ENCODE measurements around the gene TDRD15.

Gene TDRD15

DNA sequence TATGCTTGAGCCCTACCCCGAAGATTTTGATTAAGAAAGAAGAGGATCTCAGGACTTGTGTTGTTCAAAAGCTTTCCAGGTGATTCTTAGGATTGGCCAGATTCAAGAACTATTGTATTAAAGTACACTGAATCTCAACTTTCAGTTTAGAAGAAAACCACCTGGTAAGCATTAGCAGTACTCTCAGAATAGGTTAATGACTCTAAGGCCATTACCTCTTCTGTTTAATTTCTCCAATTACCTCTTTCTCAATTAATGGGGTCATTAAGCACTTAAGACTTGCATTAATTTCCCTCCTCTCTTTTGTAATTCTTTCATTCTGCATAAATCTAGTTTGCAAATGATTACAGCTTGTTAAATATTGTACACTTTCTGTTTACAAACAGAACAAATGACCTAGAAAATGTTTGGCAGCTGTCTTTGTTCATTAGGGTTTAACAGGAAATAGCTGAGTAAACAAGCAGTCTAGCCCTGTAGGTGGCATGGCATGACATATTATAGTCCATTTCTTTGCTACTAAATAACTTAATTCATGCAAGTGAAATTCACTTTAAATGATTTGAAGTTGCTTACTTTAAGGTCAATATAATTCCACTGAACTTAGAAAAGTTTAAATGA is 20.4 kb upstream of the TDRD15 start:
- TF ChIP-seq, protein P1, sequence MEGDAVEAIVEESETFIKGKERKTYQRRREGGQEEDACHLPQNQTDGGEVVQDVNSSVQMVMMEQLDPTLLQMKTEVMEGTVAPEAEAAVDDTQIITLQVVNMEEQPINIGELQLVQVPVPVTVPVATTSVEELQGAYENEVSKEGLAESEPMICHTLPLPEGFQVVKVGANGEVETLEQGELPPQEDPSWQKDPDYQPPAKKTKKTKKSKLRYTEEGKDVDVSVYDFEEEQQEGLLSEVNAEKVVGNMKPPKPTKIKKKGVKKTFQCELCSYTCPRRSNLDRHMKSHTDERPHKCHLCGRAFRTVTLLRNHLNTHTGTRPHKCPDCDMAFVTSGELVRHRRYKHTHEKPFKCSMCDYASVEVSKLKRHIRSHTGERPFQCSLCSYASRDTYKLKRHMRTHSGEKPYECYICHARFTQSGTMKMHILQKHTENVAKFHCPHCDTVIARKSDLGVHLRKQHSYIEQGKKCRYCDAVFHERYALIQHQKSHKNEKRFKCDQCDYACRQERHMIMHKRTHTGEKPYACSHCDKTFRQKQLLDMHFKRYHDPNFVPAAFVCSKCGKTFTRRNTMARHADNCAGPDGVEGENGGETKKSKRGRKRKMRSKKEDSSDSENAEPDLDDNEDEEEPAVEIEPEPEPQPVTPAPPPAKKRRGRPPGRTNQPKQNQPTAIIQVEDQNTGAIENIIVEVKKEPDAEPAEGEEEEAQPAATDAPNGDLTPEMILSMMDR (IDR thresholded peaks at IDR 0.05; ENCODE audit: extremely low read depth, insufficient read depth, missing control alignments): no peak
- in situ Hi-C loops (cut with MboI; ENCODE audit: low pct_unique_long_range_greater_than_20kb, low sequenced_read_pairs, unreplicated experiment): no loop called here
- no peak for DNase-seq (ENCODE audit: low spot score)

DNA sequence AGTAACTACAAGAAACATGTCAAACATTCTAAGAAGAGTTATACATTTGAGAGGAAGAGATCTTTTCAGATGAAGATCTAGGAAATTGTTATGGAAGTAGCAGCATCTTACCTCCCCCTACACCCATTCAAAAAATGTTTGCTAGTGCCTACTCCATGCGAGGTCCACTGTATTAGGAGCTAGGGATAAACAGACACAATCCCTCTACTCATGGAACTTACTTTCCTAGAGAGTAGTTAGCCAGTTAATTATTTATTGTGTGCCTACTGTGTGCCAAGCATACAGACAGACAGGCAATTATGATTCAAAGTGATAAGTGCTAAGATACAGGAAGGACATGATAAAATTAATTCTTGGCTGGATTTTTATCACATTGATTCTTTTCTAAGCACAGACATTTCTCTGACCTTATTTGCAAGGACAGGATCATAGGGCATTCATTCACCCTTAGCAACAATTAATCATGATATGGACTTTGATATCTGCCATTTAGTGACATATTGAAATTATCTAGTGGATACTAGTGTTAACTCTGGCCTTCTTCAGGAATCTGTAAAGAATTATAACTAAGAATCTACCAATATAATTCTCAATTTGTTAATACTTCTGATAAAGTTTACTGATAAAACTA is 19.6 kb upstream of the TDRD15 start:
- TF ChIP-seq, protein P1 (IDR thresholded peaks at IDR 0.05; ENCODE audit: extremely low read depth, insufficient read depth, missing control alignments): no peak
- DNase-seq (ENCODE audit: low spot score): no peak
- in situ Hi-C loops (cut with MboI; ENCODE audit: low pct_unique_long_range_greater_than_20kb, low sequenced_read_pairs, unreplicated experiment): no loop called here

DNA sequence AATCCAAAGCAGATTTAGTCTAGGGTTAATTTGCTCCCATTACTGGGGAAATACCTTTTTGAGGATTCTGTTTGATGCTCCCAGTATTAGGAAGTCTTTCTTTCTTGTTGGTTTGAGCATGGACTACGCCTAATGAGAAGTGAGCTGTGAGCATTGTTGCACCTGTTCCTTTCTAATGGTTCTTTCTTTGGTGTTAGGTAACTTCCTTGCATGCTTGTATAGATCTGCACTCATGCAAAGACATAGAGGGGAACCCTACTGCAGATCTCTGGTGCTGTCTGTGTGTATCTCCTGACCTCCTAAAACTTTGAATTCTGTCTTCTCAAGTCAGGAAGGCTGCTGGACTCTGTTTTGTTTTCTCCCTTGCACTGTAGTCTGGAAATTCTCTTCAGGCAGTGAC is 12.8 kb upstream of the TDRD15 start:
- in situ Hi-C loops (cut with MboI; ENCODE audit: low pct_unique_long_range_greater_than_20kb, low sequenced_read_pairs, unreplicated experiment): no loop called here
- no peak for DNase-seq (ENCODE audit: low spot score)
- TF ChIP-seq, protein P1 (IDR thresholded peaks at IDR 0.05; ENCODE audit: extremely low read depth, insufficient read depth, missing control alignments): no peak

DNA sequence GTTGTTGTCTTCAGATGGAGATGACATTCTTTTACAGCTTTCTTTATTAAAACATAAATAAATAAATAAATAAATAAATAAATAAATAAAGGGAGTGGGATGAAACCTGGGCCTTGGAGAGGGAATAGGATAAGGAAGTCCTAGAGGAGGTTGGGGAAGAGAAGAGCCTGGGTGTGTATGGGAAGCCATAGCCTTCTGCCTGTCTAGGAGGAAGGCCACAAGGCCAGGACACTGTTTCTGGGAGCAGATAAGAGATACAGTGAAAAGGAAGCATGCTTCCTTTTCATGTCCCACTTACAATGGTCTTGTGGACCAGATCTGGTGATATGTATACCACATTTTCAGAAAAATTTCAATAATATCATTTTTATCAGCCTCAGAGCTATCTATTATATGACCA is 6.1 kb upstream of the TDRD15 start:
- no peak for DNase-seq (ENCODE audit: low spot score)
- in situ Hi-C loops (cut with MboI; ENCODE audit: low pct_unique_long_range_greater_than_20kb, low sequenced_read_pairs, unreplicated experiment): no loop called here
- TF ChIP-seq, protein P1 (IDR thresholded peaks at IDR 0.05; ENCODE audit: extremely low read depth, insufficient read depth, missing control alignments): no peak

DNA sequence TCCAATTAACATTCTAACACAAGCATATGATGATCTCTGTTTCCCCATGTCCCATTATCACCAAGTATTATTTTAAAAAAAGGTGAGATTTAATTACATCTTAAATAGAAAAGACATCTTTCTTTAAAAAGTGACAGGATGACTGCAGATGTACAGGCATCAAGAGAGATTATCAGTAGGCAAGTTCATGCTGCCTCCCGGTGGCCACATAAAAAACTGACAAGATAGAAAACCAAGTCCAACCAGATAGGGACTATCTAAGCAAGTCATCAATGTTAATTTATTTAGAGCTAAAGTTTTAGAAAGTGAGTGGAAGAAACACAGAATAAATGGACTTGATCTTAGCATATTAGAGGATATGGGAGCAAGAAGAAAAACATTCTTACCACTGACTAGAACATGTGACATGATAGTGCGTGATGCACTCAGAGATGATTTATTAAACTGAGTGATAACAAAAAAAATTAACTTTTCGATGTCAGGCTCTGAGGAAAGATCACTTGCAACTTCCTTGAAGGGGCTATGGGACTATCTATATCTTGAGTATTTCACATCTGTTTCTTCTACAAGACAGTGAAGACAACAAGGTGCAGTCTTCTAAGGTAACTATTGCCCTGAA is 5.4 kb upstream of the TDRD15 start:
- in situ Hi-C loops (cut with MboI; ENCODE audit: low pct_unique_long_range_greater_than_20kb, low sequenced_read_pairs, unreplicated experiment): no loop called here
- TF ChIP-seq, protein P1 (IDR thresholded peaks at IDR 0.05; ENCODE audit: extremely low read depth, insufficient read depth, missing control alignments): peak; percentile 43
- peak; percentile 32 for DNase-seq (ENCODE audit: low spot score)

DNA sequence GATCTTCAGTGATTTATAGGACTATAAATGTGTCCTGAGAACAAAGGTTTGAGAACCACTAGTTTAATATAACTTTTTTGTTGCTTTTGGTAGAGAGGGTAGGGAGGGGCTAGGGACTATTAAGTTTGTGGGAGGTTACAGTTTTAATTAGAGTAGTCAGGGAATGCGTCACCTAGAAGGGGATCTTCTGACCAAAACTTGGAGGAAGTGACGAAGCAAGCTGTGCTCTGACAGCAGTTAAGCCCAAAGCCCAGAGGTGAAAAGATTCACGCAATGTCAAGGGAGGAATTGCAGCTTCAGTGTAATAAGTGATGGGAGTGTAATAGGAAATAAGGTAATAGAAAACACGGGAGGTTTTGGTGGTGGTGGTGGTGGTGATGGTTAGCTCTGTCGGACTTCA is 8.1 kb downstream of the TDRD15 start:
- in situ Hi-C loops (cut with MboI; ENCODE audit: low pct_unique_long_range_greater_than_20kb, low sequenced_read_pairs, unreplicated experiment): no loop called here
- TF ChIP-seq, protein P1 (IDR thresholded peaks at IDR 0.05; ENCODE audit: extremely low read depth, insufficient read depth, missing control alignments): no peak
- no peak for DNase-seq (ENCODE audit: low spot score)

All from GM13977 (cell line).